HepG2 (cell line): ENCODE data around the gene UCN.

Source experiments
- ATAD3A ChIP-seq: sonication (generic); formaldehyde crosslinking; IDR thresholded peaks from 2 replicates; pipeline ENCODE4 v1.4.0; 2020; ENCODE audit warnings: missing genetic modification reagents
- BORCS8-MEF2B ChIP-seq: sonication (generic); formaldehyde crosslinking; IDR thresholded peaks from 2 replicates; pipeline ENCODE4 v1.8.0; 2022; ENCODE audit warnings: mild to moderate bottlenecking, missing genetic modification reagents
- GZF1 ChIP-seq: sonication (generic); formaldehyde crosslinking; IDR thresholded peaks from 2 replicates; pipeline ENCODE4 v1.5.1; 2020; ENCODE audit warnings: mild to moderate bottlenecking, missing genetic modification reagents
- MTA1 ChIP-seq: sonication (generic); formaldehyde crosslinking; IDR thresholded peaks from 2 replicates; pipeline ENCODE4 v1.4.0; 2020; ENCODE audit warnings: missing genetic modification reagents, mild to moderate bottlenecking, borderline replicate concordance
- NR2C2 ChIP-seq: sonication (generic); formaldehyde crosslinking; IDR thresholded peaks from 2 replicates; pipeline ENCODE4 v1.4.0; 2020; ENCODE audit warnings: missing genetic modification reagents, mild to moderate bottlenecking, moderate library complexity, borderline replicate concordance
- POLR2G ChIP-seq: fragments of 200-400 bp; formaldehyde crosslinking; IDR thresholded peaks from 2 replicates; pipeline ENCODE4 v1.6.1; 2018; ENCODE audit warnings: mild to moderate bottlenecking, low read depth, low read length, moderate library complexity
- SMYD3 ChIP-seq: sonication (generic); formaldehyde crosslinking; IDR thresholded peaks from 2 replicates; pipeline ENCODE4 v1.8.1; 2023; ENCODE audit warnings: mild to moderate bottlenecking, missing genetic modification reagents
- SRF ChIP-seq: IDR thresholded peaks from 2 replicates; pipeline ENCODE4 v1.6.1; 2011; ENCODE audit warnings: mild to moderate bottlenecking, low read depth, low read length, moderate library complexity
- YY1 ChIP-seq: IDR thresholded peaks from 2 replicates; pipeline ENCODE4 v1.6.1; 2011; ENCODE audit warnings: low read length, low read depth, moderate library complexity, mild to moderate bottlenecking; ENCODE audit not compliant: insufficient read depth, insufficient replicate concordance
- ZHX1 ChIP-seq: sonication (generic); formaldehyde crosslinking; IDR thresholded peaks from 2 replicates; pipeline ENCODE4 v1.8.1; 2022; ENCODE audit warnings: low read depth, mild to moderate bottlenecking, missing genetic modification reagents
- ZNF674 ChIP-seq: sonication (generic); formaldehyde crosslinking; IDR thresholded peaks from 2 replicates; pipeline ENCODE4 v1.5.0; 2020; ENCODE audit warnings: low read depth, mild to moderate bottlenecking, missing genetic modification reagents
- ZNF761 ChIP-seq: sonication (generic); formaldehyde crosslinking; conservative IDR thresholded peaks from 2 replicates; pipeline ENCODE4 v1.4.0; 2020; ENCODE audit warnings: mild to moderate bottlenecking, missing genetic modification reagents

DNA sequence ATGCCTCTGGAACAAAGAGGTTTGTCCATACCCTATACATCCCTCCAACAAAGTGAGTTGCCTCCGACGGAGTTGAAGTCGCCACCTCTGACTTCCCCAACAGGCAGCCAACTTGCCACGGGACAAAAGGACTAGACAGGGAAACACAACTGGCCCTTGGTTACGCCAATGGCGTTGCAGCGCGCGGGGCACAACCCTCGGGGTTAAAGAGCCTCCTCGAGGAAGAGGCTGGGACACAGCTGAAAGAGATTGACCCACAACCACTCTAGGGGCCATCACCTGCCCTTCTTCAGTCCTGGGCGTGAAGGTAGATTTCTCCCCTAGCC, 47.8 kb upstream of the UCN start:
- no peak for TF ChIP-seq YY1
- no peak; the same call in 1 of the 2 replicates for TF ChIP-seq POLR2G
- no peak for TF ChIP-seq SMYD3 (CRISPR knock-in tag)
- TF ChIP-seq MTA1 (CRISPR knock-in tag) = no peak
- no peak for TF ChIP-seq ATAD3A (CRISPR knock-in tag)
- TF ChIP-seq ZHX1 (CRISPR knock-in tag) = no peak; the same call in 1 of the 2 replicates
- TF ChIP-seq GZF1 (CRISPR knock-in tag) = no peak; the same call in 1 of the 2 replicates
- no peak for TF ChIP-seq BORCS8-MEF2B (CRISPR knock-in tag)
- no peak for TF ChIP-seq ZNF674
- TF ChIP-seq ZNF761 = no peak
- no peak for TF ChIP-seq SRF
- no peak for TF ChIP-seq NR2C2 (CRISPR knock-in tag)
